Panc1 (cell line): ENCODE data around the gene USP40. TPM values are rescaled to one million over a fixed set of nuclear protein-coding genes. Genes with fewer than 3 reads are reported as not detected.
A peak's percentile ranks its signal among the peaks of the same experiment; 100 is the strongest.

Source experiments
- ATAC-seq: fragments of 200-7000 bp; cut with Tn5 transposase; 2 replicates; pipeline ENCODE4 v1.9.1; 2020; ENCODE audit warnings: mild to moderate bottlenecking, moderate library complexity
- BruUV-seq: library from RNA; stranded (reverse); fragments of 400-500 nt; replicated peaks from 2 replicates; lab custom pipeline; 2021; lab: Mats Ljungman, UMichigan
- CTCF ChIA-PET: fragments of 300-600 bp; sonication (Branson Sonifier 250); formaldehyde crosslinking; loops from one replicate; lab custom pipeline; 2022; ENCODE audit warnings: antibody characterized with exemption; lab: Charles Lee
- POLR2A ChIA-PET: fragments of 300-600 bp; sonication (Branson Sonifier 250); formaldehyde crosslinking; loops from one replicate; lab custom pipeline; 2022; ENCODE audit warnings: antibody characterized with exemption; lab: Charles Lee
- DNase-seq: peaks from one replicate; pipeline ENCODE4 v3.0.0-alpha.2; 2010; ENCODE audit warnings: low read depth, low spot score
- H3K27ac ChIP-seq: 2 replicates; pipeline ENCODE4 v1.5.1; 2011; ENCODE audit warnings: mild to moderate bottlenecking, low read length, inconsistent platforms
- H3K27me3 ChIP-seq: fragments of 200-500 bp; sonication (Bioruptor generic); 2 replicates; pipeline ENCODE4 v1.6.0; 2014; ENCODE audit warnings: low read length, inconsistent platforms; ENCODE audit not compliant: control insufficient read depth, insufficient read depth
- H3K36me3 ChIP-seq: fragments of 200-500 bp; sonication (Bioruptor generic); 2 replicates; pipeline ENCODE4 v1.5.1; 2014; ENCODE audit warnings: inconsistent platforms, mild to moderate bottlenecking, low read length, moderate library complexity; ENCODE audit not compliant: control insufficient read depth, insufficient read depth
- H3K4me1 ChIP-seq: 2 replicates; pipeline ENCODE4 v1.5.1; 2011; ENCODE audit warnings: inconsistent platforms, mild to moderate bottlenecking, low read length, moderate library complexity; ENCODE audit not compliant: control insufficient read depth, insufficient read depth
- H3K4me3 ChIP-seq, 2 experiments: 2 replicates each; pipeline ENCODE4 v1.5.1; 2011 to 2012; ENCODE audit warnings: low read depth in 2 of 2, low read length in 2 of 2, mild to moderate bottlenecking in 2 of 2, inconsistent platforms in 1 of 2, moderate library complexity in 1 of 2
- H3K9me3 ChIP-seq: fragments of 200-500 bp; sonication (Bioruptor generic); 2 replicates; pipeline ENCODE4 v1.5.1; 2014; ENCODE audit warnings: low read depth, mild to moderate bottlenecking, inconsistent platforms, low read length, moderate library complexity; ENCODE audit not compliant: control insufficient read depth, insufficient read depth
- CTCF ChIP-seq: fragments of 450-650 bp; IDR thresholded peaks from 2 replicates; pipeline ENCODE4 v1.5.1; 2017; ENCODE audit warnings: mild to moderate bottlenecking
- POLR2AphosphoS5 ChIP-seq: IDR thresholded peaks from 2 replicates; pipeline ENCODE4 v1.6.1; 2012; ENCODE audit warnings: mild to moderate bottlenecking, low read depth, low read length, moderate library complexity
- REST ChIP-seq, 2 experiments: IDR thresholded peaks; 2 replicates each; pipeline ENCODE4 v1.6.1; 2011 to 2012; ENCODE audit warnings: low read depth in 2 of 2, control low read depth in 1 of 2, low read length in 1 of 2, mild to moderate bottlenecking in 1 of 2, moderate library complexity in 1 of 2; ENCODE audit not compliant: insufficient read depth in 1 of 2
- SIN3A ChIP-seq: IDR thresholded peaks from 2 replicates; pipeline ENCODE4 v1.6.1; 2012; ENCODE audit warnings: low read depth, mild to moderate bottlenecking, low read length, moderate library complexity, borderline replicate concordance; ENCODE audit not compliant: insufficient read depth
- TCF7L2 ChIP-seq: IDR thresholded peaks from 2 replicates; pipeline ENCODE4 v1.6.1; 2011; ENCODE audit warnings: mild to moderate bottlenecking, low read depth, low read length, inconsistent platforms
- in situ Hi-C: cut with HindIII; loops from 2 replicates; pipeline ENCODE4 v1.10.0; 2016; ENCODE audit warnings: low sequenced_read_pairs, low pct_unique_long_range_greater_than_20kb
- intact Hi-C: fragments of 100-400 bp; cut with micrococcal nuclease; formaldehyde crosslinking; loops from one replicate; pipeline ENCODE4 v1.10.0; 2022; ENCODE audit not compliant: unreplicated experiment
- total RNA-seq: library from RNA; stranded (reverse); gene quantifications from one replicate; pipeline ENCODE4 v1.2.1, GENCODE V29; 2021; ENCODE audit not compliant: unreplicated experiment

USP40 gene
- total RNA-seq, 1 experiment from 2014 or later, result 26.6 TPM

- peaks cover 8% of the 10 kb centered on the region; the same call in 1 of the 2 replicates for H3K4me1 ChIP-seq
- peaks cover 14% of the 10 kb centered on the region for H3K36me3 ChIP-seq
- POLR2A ChIA-PET, result interaction anchor here (0.6 kb wide), 1 partner anchor 56 kb away, joined by 3 read pairs; no protein-coding TSS in a partner anchor
- no TSS peak for BruUV-seq
- peak overlapping the region; percentile 59 for H3K27ac ChIP-seq
- CTCF ChIA-PET, result interaction anchor here (1.5 kb wide), 1 partner anchor 384 kb away, joined by 8 read pairs; no protein-coding TSS in a partner anchor
- intact Hi-C loops (loop anchor here (10.0 kb wide), 1 partner anchor 94 kb away; the partner anchor contains the start of gene DGKD), in situ Hi-C loops (no loop called here)
- H3K27me3 ChIP-seq, result no peaks in the 10 kb centered on the region
- TF ChIP-seq CTCF, result no peak
- H3K4me3 ChIP-seq, result no peak overlapping the region
- no peak; the same call in 1 of the 2 replicates for ATAC-seq
- no peaks in the 10 kb centered on the region for H3K9me3 ChIP-seq
- no peak for DNase-seq
Observed at GRCh38 chr2:233448575-233448974, 118.0 kb downstream of the USP40 start.

GRCh38 chr2:233448220-233448559 is 118.4 kb downstream of the USP40 start:
- POLR2A ChIA-PET, result no interaction called here
- no peak for DNase-seq
- Histone ChIP-seq H3K27me3 (no peaks in the 10 kb centered on the region), H3K4me1 (peaks cover 8% of the 10 kb centered on the region), H3K4me3 (no peak overlapping the region), H3K9me3 (no peaks in the 10 kb centered on the region), H3K27ac (peak overlapping the region; percentile 59), H3K36me3 (peaks cover 11% of the 10 kb centered on the region)
- no peak for TF ChIP-seq REST (IDR thresholded peaks at IDR 0.05; ENCODE audit: insufficient read depth in 1 of 2, low read depth in 2 of 2, low read length in 1 of 2)
- TF ChIP-seq SIN3A, result no peak
- no peak for TF ChIP-seq TCF7L2
- no peak for TF ChIP-seq POLR2AphosphoS5
- no peak; the same call in 1 of the 2 replicates for TF ChIP-seq CTCF
- ATAC-seq, result no peak; the same call in 1 of the 2 replicates
- intact Hi-C loops (loop anchor here (10.0 kb wide), 1 partner anchor 93 kb away; the partner anchor contains the start of gene DGKD), in situ Hi-C loops (no loop called here)
- CTCF ChIA-PET, result interaction anchor here (1.5 kb wide), 1 partner anchor 384 kb away, joined by 8 read pairs; no protein-coding TSS in a partner anchor
- BruUV-seq, result no TSS peak
